ENCODE measurements around the gene NKAPL.

NKAPL gene

DNA sequence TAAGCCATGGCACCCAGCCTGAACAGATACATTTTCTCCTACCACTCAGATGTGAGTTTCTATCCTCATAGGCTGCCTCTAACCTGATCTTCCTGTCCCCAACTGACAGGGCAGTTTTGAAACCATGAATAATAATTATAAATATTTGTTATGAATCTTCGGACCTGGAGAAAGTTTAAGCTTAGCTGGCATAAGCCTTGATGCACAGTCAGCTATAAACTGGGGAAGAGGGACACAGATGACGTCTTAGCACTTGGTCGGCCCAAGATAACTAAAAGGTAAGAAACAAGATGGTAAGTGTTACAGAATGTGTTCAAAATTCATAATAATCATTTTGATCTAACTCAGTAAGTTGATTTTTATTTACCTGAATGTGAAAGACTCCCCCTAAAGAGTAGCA, 15.2 kb upstream of the NKAPL start:
- no peak for DNase-seq
- intact Hi-C loops (cut with DNase I), result no loop called here

DNA sequence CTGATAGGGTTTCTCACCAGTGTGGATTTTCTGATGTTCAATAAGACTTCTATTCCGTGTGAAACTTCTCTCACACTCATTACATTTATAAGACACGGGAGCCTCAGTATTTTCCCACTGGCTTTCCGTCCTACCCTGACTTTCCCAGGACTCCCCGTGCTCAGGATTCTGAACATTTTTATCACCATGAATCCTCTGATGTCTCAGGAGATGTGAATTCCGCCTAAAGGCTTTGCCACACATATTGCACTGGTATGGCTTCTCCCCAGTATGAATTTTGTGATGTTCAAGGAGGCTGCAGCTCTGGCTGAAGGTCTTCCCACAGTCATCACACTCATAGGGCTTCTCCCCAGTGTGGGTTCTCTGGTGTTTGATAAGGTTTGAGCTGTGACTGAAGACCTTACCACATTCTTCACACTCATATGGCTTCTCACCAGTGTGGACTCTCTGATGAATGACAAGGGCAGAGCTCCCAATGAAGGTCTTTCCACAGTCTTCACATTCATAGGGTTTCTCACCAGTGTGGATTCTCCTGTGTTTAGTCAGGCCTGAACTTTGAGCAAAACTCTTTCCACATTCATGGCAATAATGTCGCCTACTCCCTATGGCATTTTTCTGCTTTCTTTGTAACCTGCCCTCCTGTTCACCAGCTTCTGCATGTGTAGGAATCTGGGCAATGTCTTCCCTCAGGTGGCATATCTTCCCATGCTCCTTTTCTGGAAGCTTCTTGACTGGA, 13.7 kb upstream of the NKAPL start:
- intact Hi-C loops (cut with DNase I), result no loop called here
- no peak for DNase-seq

DNA sequence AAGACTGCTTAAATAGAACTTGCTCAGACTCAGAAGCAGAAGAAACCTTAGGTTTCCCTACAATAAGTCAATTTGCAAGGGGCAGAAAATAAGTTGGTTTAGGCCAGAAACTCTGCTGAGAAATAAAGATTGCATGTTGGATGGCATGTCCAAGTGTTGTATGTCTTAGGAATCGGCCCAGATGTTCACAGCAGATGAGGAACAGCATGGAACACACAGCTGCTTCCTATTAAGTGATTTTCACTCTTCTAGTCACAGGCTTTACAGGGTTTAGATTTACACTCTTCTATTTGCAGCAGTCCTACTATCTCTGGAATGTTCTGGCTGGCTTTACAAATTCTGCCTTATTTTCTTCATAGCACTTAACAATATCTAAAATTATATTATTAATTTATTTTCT, 10.2 kb upstream of the NKAPL start:
- DNase-seq, result no peak
- intact Hi-C loops (cut with DNase I), result no loop called here

DNA sequence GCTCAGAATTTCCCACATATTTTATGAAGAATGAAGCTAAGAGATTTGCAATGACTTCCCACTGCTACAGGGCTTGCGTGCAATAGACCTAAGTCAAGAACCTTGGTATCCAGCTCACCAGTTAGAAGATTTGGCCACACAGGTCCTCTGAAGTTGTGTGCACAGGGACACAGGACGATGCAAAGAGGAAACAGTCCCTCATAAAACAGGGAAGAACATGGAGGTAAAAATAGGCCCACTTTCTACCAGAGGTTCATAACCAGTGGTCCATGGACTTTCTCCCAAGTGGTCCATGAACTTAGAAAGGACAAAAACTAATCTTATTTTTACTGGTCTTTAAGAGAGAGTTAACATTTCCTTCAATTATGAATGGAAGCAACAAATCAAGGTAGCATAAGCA, 8.3 kb upstream of the NKAPL start:
- DNase-seq, result no peak
- intact Hi-C loops (cut with DNase I), result loop anchor here (10.0 kb wide), 1 partner anchor 116 kb away; no protein-coding TSS in a partner anchor

DNA sequence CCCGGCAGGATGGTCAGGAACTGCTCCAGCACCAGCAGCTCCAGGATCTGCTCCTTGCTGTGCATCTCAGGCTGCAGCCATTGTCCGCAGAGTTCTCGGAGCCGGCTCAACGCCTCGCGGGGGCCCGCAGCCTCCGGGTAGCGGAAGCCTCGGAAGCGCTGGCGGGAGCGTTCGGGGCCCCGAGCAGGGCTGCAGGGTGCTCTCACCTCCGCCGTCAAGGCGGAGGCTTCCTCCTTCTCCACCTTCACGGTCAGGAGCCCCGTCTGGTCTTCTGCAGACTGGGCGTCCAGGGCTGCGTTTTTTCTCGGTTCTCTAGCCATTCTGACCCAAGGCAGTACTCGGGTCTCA, 7.5 kb upstream of the NKAPL start:
- DNase-seq, result peak in 4 of 10 donors; percentile 9 to 84 (median 74)
- intact Hi-C loops (cut with DNase I), result loop anchor here (10.0 kb wide), 1 partner anchor 117 kb away; no protein-coding TSS in a partner anchor

DNA sequence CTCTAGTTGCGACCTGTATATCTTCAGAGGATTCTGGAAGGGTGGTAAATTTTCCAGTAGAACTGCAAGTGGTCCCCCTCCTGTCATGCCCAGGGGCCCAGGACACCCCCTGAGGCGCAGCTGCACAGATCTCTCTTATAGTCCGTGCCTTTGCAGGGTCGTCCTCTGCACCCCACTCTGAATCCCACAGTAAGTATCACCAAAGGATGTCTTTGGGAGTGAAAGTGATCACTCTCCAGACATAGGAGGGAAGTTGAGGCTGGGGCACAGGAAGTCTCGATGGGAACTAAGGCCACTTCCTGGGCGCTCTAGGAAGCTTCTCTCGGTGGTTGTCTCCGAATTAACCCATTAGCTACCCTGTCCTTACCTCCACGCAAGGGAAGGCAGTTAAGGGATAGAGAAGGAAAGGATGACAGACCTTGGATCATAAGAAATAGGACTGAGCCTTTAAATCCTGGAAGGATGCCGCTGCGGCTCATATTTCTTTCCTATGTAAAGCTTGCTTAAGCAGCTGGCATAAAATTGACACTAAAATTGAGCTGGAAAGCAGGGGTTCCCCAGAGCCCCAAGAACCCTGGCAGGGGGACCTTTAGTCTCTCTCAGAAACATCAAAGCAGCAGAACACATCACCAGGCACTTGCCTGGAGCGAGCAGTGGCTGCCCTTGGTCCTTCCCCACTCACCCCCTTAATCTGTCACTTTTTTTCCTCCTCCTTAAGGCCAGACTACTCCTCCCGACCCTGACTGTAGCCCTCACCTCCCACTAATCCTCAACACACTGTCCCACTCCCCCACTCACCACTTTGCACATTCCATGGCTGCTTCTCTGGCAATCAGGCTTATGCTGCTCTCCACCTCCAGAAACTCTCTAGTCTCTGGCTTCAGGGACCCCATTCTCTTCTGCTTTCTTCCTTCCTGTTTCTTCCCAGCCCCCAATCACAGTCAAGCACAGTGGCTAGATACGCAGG, 6.8 kb upstream of the NKAPL start, which contains the start of gene ZKSCAN4:
ZKSCAN4 (minus strand) TSS at position 261 of the 967 bp plus-strand sequence. CDS start 289 bp downstream, outside the sequence.
- intact Hi-C loops (cut with DNase I), result loop anchor here (10.0 kb wide), 1 partner anchor 117 kb away; no protein-coding TSS in a partner anchor

DNA sequence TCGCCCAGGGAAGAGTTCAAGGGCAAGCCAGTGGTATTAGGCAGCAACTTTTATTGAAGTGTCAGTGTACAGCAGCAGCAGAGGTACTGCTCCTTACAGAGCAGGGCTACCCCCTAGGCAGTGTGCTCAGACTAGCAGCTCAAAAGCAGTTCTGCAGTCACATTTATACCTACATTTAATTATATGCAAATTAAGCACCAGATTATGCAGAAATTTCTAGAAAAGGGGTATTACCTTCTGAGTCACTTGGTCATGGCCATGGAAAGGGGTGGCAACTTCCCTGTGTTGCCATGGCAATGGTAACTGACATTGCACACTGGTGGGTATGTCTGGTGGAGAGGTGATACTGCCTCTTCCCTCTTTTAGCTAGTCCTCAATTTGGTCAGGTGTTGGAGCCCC, 5.0 kb upstream of the NKAPL start:
- intact Hi-C loops (cut with DNase I), result loop anchor here (10.0 kb wide), 1 partner anchor 119 kb away; no protein-coding TSS in a partner anchor

More for the DNA sequence above, 6.8 kb upstream of the NKAPL start, which contains the start of gene ZKSCAN4:
- DNase-seq, result peak; percentile 63 to 96 (median 76)

DNA sequence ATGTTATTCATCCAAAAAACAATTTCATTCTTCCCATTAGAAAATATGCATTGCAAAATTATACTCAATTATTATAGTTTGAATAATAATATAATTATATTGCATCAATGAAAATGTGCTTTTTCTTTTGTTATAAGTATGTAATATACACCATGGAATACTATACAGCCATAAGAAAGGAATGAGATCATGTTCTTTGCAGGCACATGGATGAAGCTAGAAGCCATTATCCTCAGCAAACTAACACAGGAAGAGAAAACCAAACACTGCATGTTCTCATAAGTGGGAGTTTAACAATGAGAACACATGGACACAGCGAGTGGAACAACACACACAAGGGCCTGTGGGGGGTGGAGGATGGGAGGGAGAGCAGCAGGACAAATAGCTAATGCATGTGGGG, 2.1 kb upstream of the NKAPL start:
- no peak for DNase-seq
- intact Hi-C loops (cut with DNase I), result loop anchor here (10.0 kb wide), 1 partner anchor 122 kb away; no protein-coding TSS in a partner anchor

More for the DNA sequence above, 5.0 kb upstream of the NKAPL start:
- no peak for DNase-seq

DNA sequence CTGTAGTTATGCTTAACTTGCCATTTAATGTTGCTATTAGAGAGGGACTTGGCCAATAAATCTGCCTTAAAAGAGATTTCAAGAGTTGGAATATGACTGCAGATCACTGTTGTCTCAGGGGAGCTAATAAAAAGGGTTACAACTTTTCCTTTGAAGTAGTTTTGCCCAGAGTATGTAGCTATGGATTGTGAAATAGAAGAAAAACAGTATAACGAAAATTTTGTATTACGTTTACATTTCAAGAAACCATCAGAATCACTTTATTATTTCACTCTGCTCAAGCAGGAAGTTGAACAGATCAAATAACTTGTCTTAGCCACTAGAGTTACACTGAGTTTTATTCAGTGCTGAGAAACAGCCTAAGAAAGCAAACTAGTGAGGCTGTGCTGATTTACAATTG, 4.8 kb downstream of the NKAPL start:
- intact Hi-C loops (cut with DNase I), result loop anchor here (10.0 kb wide), 1 partner anchor 179 kb away; the partner anchor contains the start of gene ZNF165
- DNase-seq, result no peak

DNA sequence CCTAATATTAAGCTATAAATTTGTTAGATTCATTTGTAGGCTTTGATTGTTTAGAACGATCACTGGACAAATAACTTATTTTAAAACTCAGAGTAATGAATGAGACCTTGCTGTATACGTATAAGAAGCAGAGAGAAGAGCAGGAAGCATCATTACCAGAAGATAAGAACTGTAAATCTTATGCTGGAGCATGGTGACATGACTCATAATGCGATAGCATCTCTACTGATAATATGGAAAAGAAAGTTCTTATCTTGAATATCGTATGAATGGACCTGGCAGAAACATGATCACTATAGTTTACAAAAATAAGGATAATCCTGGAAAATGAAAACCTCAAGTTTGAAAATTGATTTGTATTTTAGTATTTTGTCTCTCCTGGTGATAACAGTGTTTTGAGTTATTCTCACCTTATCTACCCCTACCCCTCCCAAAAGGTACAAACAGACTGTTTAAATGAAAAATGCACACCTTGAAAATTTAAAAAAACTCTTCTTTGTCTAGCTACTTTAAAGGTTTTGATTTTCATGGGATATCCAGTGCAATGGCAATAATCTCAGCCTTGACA, 5.8 kb downstream of the NKAPL start:
- DNase-seq, result no peak
- intact Hi-C loops (cut with DNase I), result loop anchor here (5.0 to 10.0 kb wide), 2 partner anchors 67 to 180 kb away; partner anchors contain the start of gene ZNF165

DNA sequence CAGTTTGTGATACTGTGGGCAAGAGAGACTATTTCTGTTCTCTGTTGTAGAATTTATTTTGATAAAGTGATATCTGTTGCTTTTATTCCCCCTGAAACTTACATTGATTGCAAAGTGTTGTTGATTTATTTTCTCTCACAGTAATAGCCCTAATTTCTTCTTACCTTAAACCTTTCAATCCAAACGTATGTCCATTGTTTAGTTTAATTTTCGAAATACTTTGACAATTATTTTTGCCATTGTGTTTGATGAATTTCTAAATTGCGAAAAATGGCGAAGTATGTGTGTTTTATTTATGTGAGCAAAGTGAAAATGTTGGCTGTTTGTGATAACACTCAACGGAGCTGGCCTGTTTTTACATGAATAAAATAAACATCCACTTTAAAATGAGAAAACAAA, 7.5 kb downstream of the NKAPL start:
- DNase-seq, result no peak
- intact Hi-C loops (cut with DNase I), result loop anchor here (5.0 to 10.0 kb wide), 2 partner anchors 66 to 182 kb away; partner anchors contain the start of gene ZNF165

DNA sequence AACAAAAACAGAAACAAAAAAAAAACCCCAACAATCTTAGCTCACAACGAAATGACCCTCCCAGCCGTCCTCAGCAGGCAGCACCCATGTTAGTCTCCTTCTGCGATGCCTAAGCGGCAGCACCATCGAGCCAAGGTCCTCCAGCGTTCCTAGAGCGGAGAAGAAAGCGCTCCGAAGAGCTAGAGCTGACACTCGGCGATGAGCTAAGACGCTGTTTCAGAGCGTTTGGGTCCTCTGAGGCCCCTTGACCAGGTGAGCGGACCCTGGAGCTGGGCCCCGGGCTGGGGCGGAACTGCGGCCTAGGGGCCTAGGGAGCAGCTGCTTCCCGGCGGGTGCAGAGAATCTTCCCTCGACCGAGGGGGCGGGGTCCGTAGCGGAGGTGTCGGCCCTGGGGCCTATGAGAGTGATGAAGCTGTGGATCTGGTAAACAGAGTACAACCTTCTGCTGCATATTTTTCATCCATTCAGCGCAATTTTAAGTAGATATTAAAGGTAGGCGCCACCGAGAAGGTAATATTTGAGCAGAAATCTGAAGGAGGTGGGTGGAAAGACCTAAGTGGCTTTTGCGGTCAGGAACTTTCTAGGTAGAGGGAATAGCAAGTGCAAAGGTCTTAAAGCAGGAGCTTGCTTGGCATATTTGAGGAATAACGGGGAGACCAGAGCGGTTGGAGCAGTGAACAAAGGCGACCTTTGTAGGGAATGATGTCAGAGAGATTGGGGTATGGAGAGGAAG, 8.0 kb downstream of the NKAPL start, which contains the start of gene ZSCAN26:
ZSCAN26 (plus strand) TSS at position 182 of the 733 bp plus-strand sequence. CDS start 4,777 bp downstream, outside the sequence.
- intact Hi-C loops (cut with DNase I), result loop anchor here (5.0 to 10.0 kb wide), 2 partner anchors 65 to 182 kb away; partner anchors contain the start of gene ZNF165
- peak; percentile 74 to 97 (median 82) for DNase-seq

DNA sequence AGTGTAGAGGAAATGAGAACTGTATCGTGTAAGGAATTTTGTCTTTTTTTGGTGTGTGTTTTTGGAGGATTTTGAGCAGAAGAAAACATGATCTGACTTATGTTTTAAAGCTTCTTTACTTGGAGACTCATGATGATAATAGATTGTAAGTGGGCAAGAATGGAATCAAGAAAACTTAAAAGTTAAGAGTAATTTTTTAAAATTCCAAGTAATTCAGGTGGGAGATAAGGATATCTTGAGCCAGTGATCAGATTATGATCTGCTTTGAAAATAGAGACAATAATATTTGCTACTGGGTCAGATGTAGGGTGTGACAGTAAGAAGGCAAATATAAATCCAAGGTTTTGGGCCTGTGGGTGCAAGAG, 8.6 kb downstream of the NKAPL start:
- DNase-seq, result no peak
- intact Hi-C loops (cut with DNase I), result loop anchor here (5.0 to 10.0 kb wide), 2 partner anchors 65 to 183 kb away; partner anchors contain the start of gene ZNF165

DNA sequence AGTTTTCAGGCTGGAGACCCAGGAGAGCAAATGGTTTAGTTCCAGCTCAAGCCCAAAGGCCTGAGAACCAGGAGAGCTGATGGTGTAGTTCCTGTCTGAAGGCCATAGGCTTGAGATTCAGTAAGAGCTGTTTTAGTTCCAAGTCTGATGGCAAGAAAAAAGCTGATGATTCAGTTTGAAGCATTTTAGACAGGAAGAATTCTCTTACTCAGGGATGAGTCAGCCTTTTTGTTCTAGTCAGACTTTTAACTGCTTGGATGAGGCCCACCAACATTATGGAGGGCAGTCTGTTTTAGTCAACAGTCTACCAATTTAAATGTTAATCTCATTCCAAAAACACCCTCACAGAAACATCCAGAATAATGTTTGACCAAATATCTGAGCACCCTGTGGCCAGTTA, 10.4 kb downstream of the NKAPL start:
- intact Hi-C loops (cut with DNase I), result loop anchor here (5.0 to 10.0 kb wide), 2 partner anchors 63 to 185 kb away; partner anchors contain the start of gene ZNF165
- DNase-seq, result no peak

DNA sequence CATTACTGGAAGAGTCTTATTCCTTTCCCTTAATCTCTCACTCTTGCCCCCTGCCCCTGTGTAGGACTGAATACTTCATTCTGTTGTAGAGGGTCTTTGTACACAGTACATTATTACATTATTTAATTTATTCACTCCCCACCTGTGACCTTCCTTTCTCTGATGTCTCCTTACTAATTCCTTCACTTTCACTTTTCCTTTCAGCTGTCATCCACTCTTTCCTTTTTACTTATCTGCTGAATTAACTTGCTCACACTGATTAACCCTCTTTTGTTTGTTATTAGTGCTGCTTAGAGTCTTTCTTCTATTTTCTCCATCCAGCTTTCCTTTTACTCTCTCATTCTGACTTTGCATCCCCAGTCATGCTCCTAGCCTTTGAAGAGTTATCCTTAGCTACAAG, 15.8 kb downstream of the NKAPL start:
- DNase-seq, result no peak
- intact Hi-C loops (cut with DNase I), result loop anchor here (5.0 kb wide), 1 partner anchor 82 kb away; no protein-coding TSS in a partner anchor

DNA sequence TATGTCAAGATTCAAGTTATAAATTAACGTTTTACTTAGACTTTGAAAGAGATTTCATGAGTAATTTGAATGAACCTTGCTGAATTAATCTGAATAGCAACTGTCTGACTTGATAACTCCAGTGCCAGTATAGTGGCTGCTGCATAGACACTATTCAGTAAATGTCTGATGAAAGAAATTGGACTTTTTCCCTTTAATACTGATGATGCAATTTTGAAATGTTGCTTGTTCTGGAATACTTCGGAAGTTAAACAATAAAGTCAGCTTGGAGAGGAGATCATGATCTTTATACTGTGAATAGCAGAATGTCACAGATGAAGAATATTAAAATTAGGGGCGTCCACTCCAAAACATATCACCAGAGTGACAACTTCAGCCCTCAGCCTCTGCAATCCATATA, 18.6 kb downstream of the NKAPL start:
- DNase-seq, result no peak
- intact Hi-C loops (cut with DNase I), result no loop called here

DNA sequence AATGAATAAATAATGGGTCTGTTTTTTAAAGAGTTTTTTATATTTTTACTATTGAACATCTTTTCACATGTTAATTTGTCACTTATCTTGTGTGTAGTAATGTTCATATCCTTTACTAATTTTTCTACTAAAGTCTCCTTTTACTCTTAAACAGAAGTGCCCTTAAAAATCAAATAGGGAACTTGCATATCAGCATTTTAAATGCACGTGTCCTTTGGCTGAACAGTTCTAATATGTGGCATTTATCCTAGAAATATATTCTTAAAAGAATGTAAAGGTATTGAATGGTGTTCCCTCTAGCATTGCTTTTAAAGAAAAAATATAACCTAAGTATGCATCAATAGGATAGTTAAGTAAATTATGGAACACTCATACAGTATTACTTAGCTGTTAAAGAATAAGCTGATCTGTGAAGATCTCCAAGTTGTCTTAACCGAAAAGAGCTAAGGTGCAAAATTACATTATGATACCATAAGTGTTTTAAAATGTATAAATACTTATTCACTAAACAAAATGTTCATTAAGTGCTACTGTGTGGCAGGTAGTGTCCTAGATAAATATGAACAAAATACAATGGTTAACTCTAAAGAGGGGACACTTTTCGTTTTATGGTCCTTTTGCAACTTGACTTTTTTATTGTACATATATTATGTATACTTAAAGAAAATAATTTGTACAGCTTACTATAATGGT, 21.6 kb downstream of the NKAPL start:
- DNase-seq, result no peak
- intact Hi-C loops (cut with DNase I), result no loop called here

DNA sequence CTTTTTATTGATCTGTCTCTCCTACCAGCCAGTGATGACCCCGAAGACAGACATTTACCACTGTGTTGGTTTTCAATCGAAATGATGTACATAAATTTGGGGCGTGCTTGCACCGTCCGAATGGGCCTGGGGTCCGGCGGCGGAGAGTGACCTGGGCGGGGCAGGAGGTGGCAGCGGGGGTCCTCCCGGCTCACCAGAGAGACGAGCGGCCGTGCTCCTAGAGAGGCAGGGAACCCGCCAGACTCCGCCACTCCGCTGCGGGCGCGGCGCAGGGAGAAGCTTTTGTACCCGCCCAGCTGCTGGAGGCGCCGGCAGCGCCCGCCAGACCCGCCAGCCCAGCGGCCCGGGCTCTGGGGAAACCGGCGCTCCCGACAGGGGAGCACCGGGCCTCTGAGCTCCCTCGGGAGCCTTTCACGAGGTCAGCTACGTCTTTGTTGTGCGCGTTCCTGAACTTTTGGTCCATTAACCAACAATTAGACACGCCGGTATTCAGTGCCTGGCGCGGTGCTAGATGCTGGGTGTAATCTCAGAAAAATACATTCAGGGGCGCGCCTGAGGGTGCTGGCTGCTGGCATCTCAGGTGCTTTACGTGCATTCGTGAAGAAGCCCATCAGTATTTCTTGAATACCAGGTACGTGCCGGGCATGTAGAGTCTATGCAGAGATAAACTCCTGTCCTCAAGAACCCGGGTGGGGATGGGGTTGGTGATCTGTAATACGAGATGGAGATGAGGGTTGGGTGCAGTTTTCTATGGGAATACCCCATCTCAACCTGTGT, 22.4 kb downstream of the NKAPL start, which contains the start of gene PGBD1:
PGBD1 (plus strand) TSS at position 285 of the 777 bp plus-strand sequence. CDS start 2,242 bp downstream, outside the sequence.
- peak; percentile 49 to 97 (median 77) for DNase-seq
- intact Hi-C loops (cut with DNase I), result no loop called here

Data from posterior cingulate gyrus (tissue), 11 donors.